CD4-positive, alpha-beta T cell treated with Interleukin-1 beta for 1 hour (primary cell): ENCODE measurements around the gene MOB2.
"Not testable (repeated sequence)": the region's sequence is repeated elsewhere in the genome, so short reads cannot be mapped to it uniquely, and the experiment has no call there.

Experiments used
- DNase-seq, 2 donors: peaks; one replicate each; pipeline ENCODE4 v3.0.0-alpha.2; 2020 to 2022

Gene MOB2

GRCh38 chr11:1439341-1439740 is 47.2 kb downstream of the MOB2 start:
- no peak for DNase-seq

GRCh38 chr11:1438967-1439330 is 47.6 kb downstream of the MOB2 start:
- DNase-seq, result no peak

- DNase-seq, result no peak
Observed at GRCh38 chr11:1438261-1438966, 48.2 kb downstream of the MOB2 start.

- no peak for DNase-seq
Observed at GRCh38 chr11:1437500-1437899, 49.1 kb downstream of the MOB2 start.

GRCh38 chr11:1436468-1437039 is 50.0 kb downstream of the MOB2 start:
- DNase-seq, result no peak

GRCh38 chr11:1435820-1436467 is 50.6 kb downstream of the MOB2 start:
- no peak for DNase-seq

GRCh38 chr11:1435479-1435819 is 51.1 kb downstream of the MOB2 start:
- not testable (repeated sequence) for DNase-seq

- DNase-seq, result no peak
Observed at GRCh38 chr11:1433977-1434640, 52.5 kb downstream of the MOB2 start.

- no peak for DNase-seq
Observed at GRCh38 chr11:1433568-1433967, 53.0 kb downstream of the MOB2 start.

- no peak for DNase-seq
Observed at GRCh38 chr11:1428762-1429316, 57.7 kb downstream of the MOB2 start.

GRCh38 chr11:1425439-1425838 is 61.1 kb downstream of the MOB2 start:
- DNase-seq, result no peak

- no peak for DNase-seq
Observed at GRCh38 chr11:1425006-1425405, 61.6 kb downstream of the MOB2 start.

- not testable (repeated sequence) for DNase-seq
Observed at GRCh38 chr11:1423406-1423805, 63.2 kb downstream of the MOB2 start.

GRCh38 chr11:1422981-1423380 is 63.6 kb downstream of the MOB2 start:
- DNase-seq, result no peak

GRCh38 chr11:1422481-1422880 is 64.1 kb downstream of the MOB2 start:
- DNase-seq, result no peak

- no peak for DNase-seq
Observed at GRCh38 chr11:1421291-1421690, 65.3 kb downstream of the MOB2 start.

GRCh38 chr11:1419811-1420210 is 66.8 kb downstream of the MOB2 start:
- DNase-seq, result no peak
